ENCODE data around the gene USP43. TPM values are rescaled to one million over a fixed set of nuclear protein-coding genes. Genes with fewer than 3 reads are reported as not detected.
"Not testable (repeated sequence)": the region's sequence is repeated elsewhere in the genome, so short reads cannot be mapped to it uniquely, and the experiment has no call there.

USP43 gene
- total and polyA plus RNA-seq, 2 donors (not counting 1 experiment from before 2014, with no cell fraction given), result under 0.01 to 0.08 TPM

DNA sequence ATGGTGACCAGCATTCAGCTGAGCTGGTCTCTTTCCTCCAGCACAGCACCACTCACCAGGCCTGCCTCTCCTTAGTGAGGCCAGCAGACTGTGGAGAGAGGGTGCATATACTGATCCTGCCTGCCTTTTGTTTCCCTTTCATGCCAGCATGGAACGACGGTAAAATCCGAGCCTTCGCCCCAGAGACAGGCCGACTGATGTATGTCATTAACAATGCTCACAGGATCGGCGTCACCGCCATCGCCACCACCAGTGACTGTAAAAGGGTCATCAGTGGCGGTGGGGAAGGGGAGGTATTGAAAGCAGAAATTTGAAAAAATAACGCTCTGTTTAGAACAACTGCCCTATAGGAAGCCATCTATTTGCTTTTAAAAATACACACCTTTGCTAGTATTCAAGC, 12.6 kb upstream of the USP43 start:
- Histone ChIP-seq H3K9me3 (ENCODE audit: control insufficient read depth, insufficient read depth, low read depth, low read length) (no peaks in the 10 kb centered on the region), H3K4me2 (ENCODE audit: extremely low read depth, insufficient read depth, low read length) (no peak overlapping the region), H3K36me3 (ENCODE audit: control insufficient read depth, insufficient read depth, low read length) (no peaks in the 10 kb centered on the region), H3K79me2 (ENCODE audit: control insufficient read depth, insufficient read depth, low read length) (no peaks in the 10 kb centered on the region), H4K20me1 (ENCODE audit: control insufficient read depth, extremely low read depth, insufficient read depth, low read length) (no peaks in the 10 kb centered on the region), H3K4me3 (replicated peaks in 1 of 4; ENCODE audit: control extremely low read depth in 1 of 4, insufficient read depth in 1 of 4, low read depth in 3 of 4, low read length in 4 of 4) (no peak overlapping the region), H3K27ac (ENCODE audit: insufficient read depth, low read length) (no peak overlapping the region), H3K9ac (ENCODE audit: insufficient read depth, low read length) (no peak overlapping the region), H2AFZ (ENCODE audit: low read length) (no peak overlapping the region), H3K27me3 (ENCODE audit: control insufficient read depth, insufficient read depth, low read length) (no peaks in the 10 kb centered on the region), H3K4me1 (ENCODE audit: control insufficient read depth, extremely low read depth, insufficient read depth, low read length) (no peaks in the 10 kb centered on the region)
- TF ChIP-seq EZH2 (IDR thresholded peaks at IDR 0.05; ENCODE audit: low read length, missing control alignments) (no peak), CTCF (conservative IDR thresholded peaks at IDR 0.05 in 1 of 2, IDR thresholded peaks at IDR 0.05 in 1 of 2; ENCODE audit: low read depth in 1 of 2, low read length in 2 of 2) (no peak)
- DNase-seq (ENCODE audit: low read depth in 2 of 2), result no peak

GRCh38 chr17:9635340-9635739, 10.0 kb upstream of the USP43 start:
- H4K20me1 ChIP-seq (ENCODE audit: control insufficient read depth, extremely low read depth, insufficient read depth, low read length), result no peaks in the 10 kb centered on the region
- no peak for DNase-seq (ENCODE audit: low read depth in 2 of 2)
- H3K36me3 ChIP-seq (ENCODE audit: control insufficient read depth, insufficient read depth, low read length), result no peaks in the 10 kb centered on the region
- no peaks in the 10 kb centered on the region for H3K79me2 ChIP-seq (ENCODE audit: control insufficient read depth, insufficient read depth, low read length)
- no peak overlapping the region for H3K4me3 ChIP-seq (replicated peaks in 1 of 4; ENCODE audit: control extremely low read depth in 1 of 4, insufficient read depth in 1 of 4, low read depth in 3 of 4, low read length in 4 of 4)
- H3K9me3 ChIP-seq (ENCODE audit: control insufficient read depth, insufficient read depth, low read depth, low read length), result no peaks in the 10 kb centered on the region
- no peak overlapping the region for H3K4me2 ChIP-seq (ENCODE audit: extremely low read depth, insufficient read depth, low read length)
- no peak overlapping the region for H2AFZ ChIP-seq (ENCODE audit: low read length)
- no peaks in the 10 kb centered on the region for H3K4me1 ChIP-seq (ENCODE audit: control insufficient read depth, extremely low read depth, insufficient read depth, low read length)
- TF ChIP-seq CTCF (conservative IDR thresholded peaks at IDR 0.05 in 1 of 2, IDR thresholded peaks at IDR 0.05 in 1 of 2; ENCODE audit: low read depth in 1 of 2, low read length in 2 of 2) (no peak), EZH2 (IDR thresholded peaks at IDR 0.05; ENCODE audit: low read length, missing control alignments) (no peak)
- H3K9ac ChIP-seq (ENCODE audit: insufficient read depth, low read length), result no peak overlapping the region
- H3K27me3 ChIP-seq (ENCODE audit: control insufficient read depth, insufficient read depth, low read length), result no peaks in the 10 kb centered on the region
- H3K27ac ChIP-seq (ENCODE audit: insufficient read depth, low read length), result no peak overlapping the region

- Histone ChIP-seq H4K20me1 (ENCODE audit: control insufficient read depth, extremely low read depth, insufficient read depth, low read length) (no peaks in the 10 kb centered on the region), H3K27ac (ENCODE audit: insufficient read depth, low read length) (no peak overlapping the region), H3K4me3 (replicated peaks in 1 of 4; ENCODE audit: control extremely low read depth in 1 of 4, insufficient read depth in 1 of 4, low read depth in 3 of 4, low read length in 4 of 4) (no peak overlapping the region), H3K9me3 (ENCODE audit: control insufficient read depth, insufficient read depth, low read depth, low read length) (no peaks in the 10 kb centered on the region), H2AFZ (ENCODE audit: low read length) (no peak overlapping the region), H3K79me2 (ENCODE audit: control insufficient read depth, insufficient read depth, low read length) (no peaks in the 10 kb centered on the region), H3K4me2 (ENCODE audit: extremely low read depth, insufficient read depth, low read length) (no peak overlapping the region), H3K4me1 (ENCODE audit: control insufficient read depth, extremely low read depth, insufficient read depth, low read length) (no peaks in the 10 kb centered on the region), H3K36me3 (ENCODE audit: control insufficient read depth, insufficient read depth, low read length) (no peaks in the 10 kb centered on the region), H3K27me3 (ENCODE audit: control insufficient read depth, insufficient read depth, low read length) (no peaks in the 10 kb centered on the region), H3K9ac (ENCODE audit: insufficient read depth, low read length) (no peak overlapping the region)
- TF ChIP-seq CTCF (conservative IDR thresholded peaks at IDR 0.05 in 1 of 2, IDR thresholded peaks at IDR 0.05 in 1 of 2; ENCODE audit: low read depth in 1 of 2, low read length in 2 of 2), result no peak
- no peak for TF ChIP-seq EZH2 (IDR thresholded peaks at IDR 0.05; ENCODE audit: low read length, missing control alignments)
- DNase-seq (ENCODE audit: low read depth in 2 of 2), result no peak
Measured at GRCh38 chr17:9636501-9636900, 8.8 kb upstream of the USP43 start.

DNA sequence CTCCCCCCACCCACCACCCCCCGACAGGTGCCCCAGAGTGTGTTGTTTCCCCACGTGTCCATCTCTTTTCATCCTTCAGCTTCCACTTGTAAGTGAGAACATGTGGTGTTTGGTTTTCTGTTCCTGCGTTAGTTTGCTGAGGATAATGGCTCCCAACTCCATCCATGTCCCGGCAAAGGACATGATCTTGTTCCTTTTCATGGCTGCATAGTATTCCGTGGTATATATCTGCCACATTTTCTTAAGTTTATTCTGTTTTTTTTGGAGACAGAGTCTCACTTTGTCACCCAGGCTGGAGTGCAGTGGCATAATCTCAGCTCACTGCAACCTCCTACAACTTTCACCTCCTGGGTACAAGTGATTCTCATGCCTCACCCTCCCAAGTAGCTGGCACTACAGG, 4.9 kb upstream of the USP43 start:
- not testable (repeated sequence) for H3K9ac ChIP-seq (ENCODE audit: insufficient read depth, low read length); H3K27me3 ChIP-seq (ENCODE audit: control insufficient read depth, insufficient read depth, low read length); H3K36me3 ChIP-seq (ENCODE audit: control insufficient read depth, insufficient read depth, low read length); H4K20me1 ChIP-seq (ENCODE audit: control insufficient read depth, extremely low read depth, insufficient read depth, low read length); H3K9me3 ChIP-seq (ENCODE audit: control insufficient read depth, insufficient read depth, low read depth, low read length); DNase-seq (ENCODE audit: low read depth in 2 of 2); H3K4me2 ChIP-seq (ENCODE audit: extremely low read depth, insufficient read depth, low read length); H3K4me1 ChIP-seq (ENCODE audit: control insufficient read depth, extremely low read depth, insufficient read depth, low read length); H2AFZ ChIP-seq (ENCODE audit: low read length); H3K27ac ChIP-seq (ENCODE audit: insufficient read depth, low read length); H3K79me2 ChIP-seq (ENCODE audit: control insufficient read depth, insufficient read depth, low read length); H3K4me3 ChIP-seq (replicated peaks in 1 of 4; ENCODE audit: control extremely low read depth in 1 of 4, insufficient read depth in 1 of 4, low read depth in 3 of 4, low read length in 4 of 4)

Measured in fibroblast of lung (primary cell).